Panc1 (cell line): ENCODE measurements around the gene CCDC121. TPM values are rescaled to one million over a fixed set of nuclear protein-coding genes. Genes with fewer than 3 reads are reported as not detected.
"Not testable (repeated sequence)": the region's sequence is repeated elsewhere in the genome, so short reads cannot be mapped to it uniquely, and the experiment has no call there.

ENCODE experiments used
- ATAC-seq: fragments of 200-7000 bp; cut with Tn5 transposase; 2 replicates; pipeline ENCODE4 v1.9.1; 2020; ENCODE audit warnings: mild to moderate bottlenecking, moderate library complexity
- BruUV-seq: library from RNA; stranded (reverse); fragments of 400-500 nt; replicated peaks from 2 replicates; lab custom pipeline; 2021; lab: Mats Ljungman, UMichigan
- CTCF ChIA-PET: fragments of 300-600 bp; sonication (Branson Sonifier 250); formaldehyde crosslinking; loops from one replicate; lab custom pipeline; 2022; ENCODE audit warnings: antibody characterized with exemption; lab: Charles Lee
- POLR2A ChIA-PET: fragments of 300-600 bp; sonication (Branson Sonifier 250); formaldehyde crosslinking; loops from one replicate; lab custom pipeline; 2022; ENCODE audit warnings: antibody characterized with exemption; lab: Charles Lee
- DNase-seq: peaks from one replicate; pipeline ENCODE4 v3.0.0-alpha.2; 2010; ENCODE audit warnings: low read depth, low spot score
- H3K27ac ChIP-seq: 2 replicates; pipeline ENCODE4 v1.5.1; 2011; ENCODE audit warnings: mild to moderate bottlenecking, low read length, inconsistent platforms
- H3K27me3 ChIP-seq: fragments of 200-500 bp; sonication (Bioruptor generic); 2 replicates; pipeline ENCODE4 v1.6.0; 2014; ENCODE audit warnings: low read length, inconsistent platforms; ENCODE audit not compliant: control insufficient read depth, insufficient read depth
- H3K36me3 ChIP-seq: fragments of 200-500 bp; sonication (Bioruptor generic); 2 replicates; pipeline ENCODE4 v1.5.1; 2014; ENCODE audit warnings: inconsistent platforms, mild to moderate bottlenecking, low read length, moderate library complexity; ENCODE audit not compliant: control insufficient read depth, insufficient read depth
- H3K4me1 ChIP-seq: 2 replicates; pipeline ENCODE4 v1.5.1; 2011; ENCODE audit warnings: inconsistent platforms, mild to moderate bottlenecking, low read length, moderate library complexity; ENCODE audit not compliant: control insufficient read depth, insufficient read depth
- H3K4me3 ChIP-seq, 2 experiments: 2 replicates each; pipeline ENCODE4 v1.5.1; 2011 to 2012; ENCODE audit warnings: low read depth in 2 of 2, low read length in 2 of 2, mild to moderate bottlenecking in 2 of 2, inconsistent platforms in 1 of 2, moderate library complexity in 1 of 2
- H3K9me3 ChIP-seq: fragments of 200-500 bp; sonication (Bioruptor generic); 2 replicates; pipeline ENCODE4 v1.5.1; 2014; ENCODE audit warnings: low read depth, mild to moderate bottlenecking, inconsistent platforms, low read length, moderate library complexity; ENCODE audit not compliant: control insufficient read depth, insufficient read depth
- CTCF ChIP-seq: fragments of 450-650 bp; IDR thresholded peaks from 2 replicates; pipeline ENCODE4 v1.5.1; 2017; ENCODE audit warnings: mild to moderate bottlenecking
- POLR2AphosphoS5 ChIP-seq: IDR thresholded peaks from 2 replicates; pipeline ENCODE4 v1.6.1; 2012; ENCODE audit warnings: mild to moderate bottlenecking, low read depth, low read length, moderate library complexity
- REST ChIP-seq, 2 experiments: IDR thresholded peaks; 2 replicates each; pipeline ENCODE4 v1.6.1; 2011 to 2012; ENCODE audit warnings: low read depth in 2 of 2, control low read depth in 1 of 2, low read length in 1 of 2, mild to moderate bottlenecking in 1 of 2, moderate library complexity in 1 of 2; ENCODE audit not compliant: insufficient read depth in 1 of 2
- SIN3A ChIP-seq: IDR thresholded peaks from 2 replicates; pipeline ENCODE4 v1.6.1; 2012; ENCODE audit warnings: low read depth, mild to moderate bottlenecking, low read length, moderate library complexity, borderline replicate concordance; ENCODE audit not compliant: insufficient read depth
- TCF7L2 ChIP-seq: IDR thresholded peaks from 2 replicates; pipeline ENCODE4 v1.6.1; 2011; ENCODE audit warnings: mild to moderate bottlenecking, low read depth, low read length, inconsistent platforms
- in situ Hi-C: cut with HindIII; loops from 2 replicates; pipeline ENCODE4 v1.10.0; 2016; ENCODE audit warnings: low sequenced_read_pairs, low pct_unique_long_range_greater_than_20kb
- intact Hi-C: fragments of 100-400 bp; cut with micrococcal nuclease; formaldehyde crosslinking; loops from one replicate; pipeline ENCODE4 v1.10.0; 2022; ENCODE audit not compliant: unreplicated experiment
- total RNA-seq: library from RNA; stranded (reverse); gene quantifications from one replicate; pipeline ENCODE4 v1.2.1, GENCODE V29; 2021; ENCODE audit not compliant: unreplicated experiment

CCDC121 gene
- total RNA-seq, 1 experiment from 2014 or later: 5.9 TPM

- Histone ChIP-seq H3K9me3 (no peaks in the 10 kb centered on the region), H3K4me3 (no peak overlapping the region), H3K36me3 (no peaks in the 10 kb centered on the region), H3K4me1 (no peaks in the 10 kb centered on the region), H3K27me3 (no peaks in the 10 kb centered on the region), H3K27ac (no peak overlapping the region)
- no peak for TF ChIP-seq POLR2AphosphoS5
- TF ChIP-seq SIN3A: no peak
- no peak for TF ChIP-seq TCF7L2
- TF ChIP-seq REST (IDR thresholded peaks at IDR 0.05; ENCODE audit: insufficient read depth in 1 of 2, low read depth in 2 of 2, low read length in 1 of 2): no peak
- no peak for TF ChIP-seq CTCF
- intact Hi-C loops: no loop called here
- DNase-seq (no peak), ATAC-seq (no peak)
- ChIA-PET POLR2A (no interaction called here), CTCF (no interaction called here)
- TSS peak; percentile 25 for BruUV-seq
- in situ Hi-C loops: no loop called here
Measured at GRCh38 chr2:27596627-27597026, 32.2 kb downstream of the CCDC121 start.

GRCh38 chr2:27595412-27595811, 33.4 kb downstream of the CCDC121 start:
- H3K27ac ChIP-seq, in situ Hi-C loops, POLR2A ChIA-PET, BruUV-seq, H3K36me3 ChIP-seq, H3K27me3 ChIP-seq, H3K4me3 ChIP-seq, H3K9me3 ChIP-seq, CTCF ChIA-PET, H3K4me1 ChIP-seq, ATAC-seq, DNase-seq, intact Hi-C loops: not testable (repeated sequence)

- DNase-seq, CTCF ChIA-PET, POLR2A ChIA-PET, BruUV-seq, in situ Hi-C loops, intact Hi-C loops, H3K36me3 ChIP-seq, H3K27me3 ChIP-seq, H3K4me3 ChIP-seq, H3K27ac ChIP-seq, H3K9me3 ChIP-seq, ATAC-seq, H3K4me1 ChIP-seq: not testable (repeated sequence)
Measured at GRCh38 chr2:27594020-27594703, 34.6 kb downstream of the CCDC121 start.
